ENCODE measurements around the gene PLEKHA3.

DNA sequence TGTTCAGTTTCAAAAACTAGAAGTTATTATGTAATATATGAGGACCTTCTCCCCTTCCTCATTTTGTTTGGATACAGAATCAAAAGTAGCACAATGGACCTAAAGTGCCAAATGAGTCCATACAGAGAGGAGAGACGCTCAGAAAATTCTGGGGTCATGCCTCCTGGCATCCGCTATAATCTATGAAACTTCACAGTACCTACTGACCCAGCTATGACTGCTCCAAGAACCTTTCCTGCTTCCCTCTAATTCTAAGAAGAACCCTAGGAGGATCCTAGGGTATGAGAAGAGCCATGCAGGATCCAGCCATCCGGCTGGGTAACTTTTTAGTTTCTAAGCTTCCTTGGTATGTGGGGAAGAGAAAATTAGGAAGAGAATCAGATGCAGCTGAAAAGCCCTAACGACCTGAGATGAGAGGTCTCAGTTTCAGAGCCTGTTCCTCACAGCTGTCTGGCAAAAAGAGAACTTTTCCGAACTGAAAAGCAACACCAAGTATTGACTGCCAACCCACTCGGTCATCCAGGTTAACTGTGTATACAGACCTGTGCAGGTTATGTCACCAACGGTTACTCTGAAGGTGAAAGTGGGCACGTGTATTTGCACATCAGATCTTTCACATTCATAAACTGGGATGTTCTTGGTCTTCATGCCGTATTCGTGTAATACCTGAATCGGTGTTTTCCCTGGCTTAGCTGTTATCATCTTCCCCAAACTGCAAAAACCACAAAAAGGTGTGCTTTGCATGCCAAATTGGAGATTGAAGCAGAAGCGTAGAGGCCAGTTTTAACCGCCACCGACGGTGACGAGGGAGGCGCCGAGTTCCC, 30.3 kb upstream of the PLEKHA3 start:
- TF ChIP-seq CTCF (conservative IDR thresholded peaks at IDR 0.05 in 1 of 2, IDR thresholded peaks at IDR 0.05 in 1 of 2; ENCODE audit: low read depth in 1 of 2, low read length in 2 of 2) (no peak), EZH2 (IDR thresholded peaks at IDR 0.05; ENCODE audit: low read length, missing control alignments) (no peak)
